GM23248 (cell line): ENCODE measurements around the gene RAI14. TPM values are rescaled to one million over a fixed set of nuclear protein-coding genes. Genes with fewer than 3 reads are reported as not detected.

ENCODE experiments used
- DNase-seq: peaks from one replicate; pipeline ENCODE4 v3.0.0-alpha.2; 2015
- H2AFZ ChIP-seq: fragments of 200-600 bp; sonication (generic); 2 replicates; pipeline ENCODE4 v1.6.1; 2016; ENCODE audit warnings: antibody characterized with exemption
- H3F3A ChIP-seq: fragments of 200-600 bp; sonication (generic); 2 replicates; pipeline ENCODE4 v1.6.1; 2016; ENCODE audit warnings: mild to moderate bottlenecking, antibody characterized with exemption, mixed run types; ENCODE audit not compliant: insufficient read depth
- H3K27ac ChIP-seq: fragments of 200-600 bp; sonication (generic); 2 replicates; pipeline ENCODE4 v1.5.1; 2016; ENCODE audit warnings: mild to moderate bottlenecking
- H3K27me3 ChIP-seq: fragments of 200-600 bp; sonication (generic); replicated peaks from 2 replicates; pipeline ENCODE4 v1.6.1; 2016; ENCODE audit warnings: mild to moderate bottlenecking; ENCODE audit not compliant: insufficient read depth
- H3K36me3 ChIP-seq: fragments of 200-600 bp; sonication (generic); 2 replicates; pipeline ENCODE4 v1.6.1; 2016; ENCODE audit warnings: low read depth, mild to moderate bottlenecking
- H3K4me1 ChIP-seq: fragments of 200-600 bp; sonication (generic); 2 replicates; pipeline ENCODE4 v1.6.1; 2016; ENCODE audit warnings: mild to moderate bottlenecking; ENCODE audit not compliant: insufficient read depth
- H3K4me2 ChIP-seq: fragments of 200-600 bp; sonication (generic); one replicate; pipeline ENCODE4 v1.6.1; 2016; ENCODE audit warnings: mild to moderate bottlenecking; ENCODE audit not compliant: unreplicated experiment
- H3K4me3 ChIP-seq: fragments of 200-600 bp; sonication (generic); 2 replicates; pipeline ENCODE4 v1.5.1; 2016; ENCODE audit warnings: mild to moderate bottlenecking
- H3K79me2 ChIP-seq: fragments of 200-600 bp; sonication (generic); 2 replicates; pipeline ENCODE4 v1.6.1; 2016; ENCODE audit warnings: mild to moderate bottlenecking; ENCODE audit not compliant: insufficient read depth
- H3K9ac ChIP-seq: fragments of 200-600 bp; sonication (generic); 2 replicates; pipeline ENCODE4 v1.6.1; 2016; ENCODE audit warnings: mild to moderate bottlenecking
- H3K9me2 ChIP-seq: fragments of 200-600 bp; sonication (generic); 2 replicates; pipeline ENCODE4 v1.6.1; 2016; ENCODE audit warnings: mixed run types, mild to moderate bottlenecking, moderate library complexity; ENCODE audit not compliant: insufficient read depth
- H3K9me3 ChIP-seq: fragments of 200-600 bp; sonication (generic); one replicate; pipeline ENCODE4 v1.6.1; 2017; ENCODE audit warnings: low read depth
- H4K20me1 ChIP-seq: fragments of 200-600 bp; sonication (generic); 2 replicates; pipeline ENCODE4 v1.6.0; 2016; ENCODE audit not compliant: insufficient read depth
- EZH2 ChIP-seq: fragments of 200-600 bp; sonication (generic); IDR thresholded peaks from 2 replicates; pipeline ENCODE4 v1.6.1; 2018; ENCODE audit warnings: antibody characterized with exemption, mild to moderate bottlenecking; ENCODE audit not compliant: insufficient read depth, poor library complexity, severe bottlenecking
- EZH2phosphoT487 ChIP-seq: fragments of 200-600 bp; sonication (generic); IDR thresholded peaks from 2 replicates; pipeline ENCODE4 v1.6.1; 2018; ENCODE audit warnings: antibody characterized with exemption, moderate library complexity, mild to moderate bottlenecking, low read depth; ENCODE audit not compliant: insufficient read depth
- WGBS, 2 experiments: methylation state at CpG; one replicate each; pipeline ENCODE4 v1.1.6; 2015 to 2017; ENCODE audit warnings: low lambda C conversion rate in 2 of 2, low coverage in 1 of 2; ENCODE audit errors: missing lambda C conversion rate in 2 of 2; 5-methylcytosine and 5-hydroxymethylcytosine counted together
- in situ Hi-C: fragments of 300-500 bp; cut with MboI; formaldehyde crosslinking; loops from 2 replicates; pipeline ENCODE4 v1.15.0; 2020
- polyA plus RNA-seq: library from polyadenylated mRNA; unstranded; fragments of >200 nt; fragmentation: Nextera tagmentation; extraction: Ambion mirVana; gene quantifications from 2 replicates; pipeline ENCODE4 v1.2.1, GENCODE V29; 2016
- total RNA-seq: library from RNA; depleted of rRNA; stranded (reverse); fragments of >200 nt; shearing (Covaris generic); gene quantifications from 2 replicates; pipeline ENCODE4 v1.2.3, GENCODE V29; 2014

The RAI14 gene
- total and polyA plus RNA-seq, 2 experiments from 2014 or later = 116 to 124 TPM

- 66 to 67% methylated on average over 5 of the region's 5 CpGs for WGBS, 2 experiments
Observed at GRCh38 chr5:34648039-34648839, 7.9 kb upstream of the RAI14 start.

GRCh38 chr5:34648840-34649158 lies 7.3 kb upstream of the RAI14 start:
- no peak for TF ChIP-seq EZH2phosphoT487
- TF ChIP-seq EZH2 = no peak
- Histone ChIP-seq H3K4me3 (no peak overlapping the region), H4K20me1 (no peaks in the 10 kb centered on the region), H3K4me2 (no peak overlapping the region), H3K27ac (no peak overlapping the region), H3K79me2 (no peaks in the 10 kb centered on the region), H3K4me1 (peaks cover 16% of the 10 kb centered on the region), H3K9ac (no peak overlapping the region), H3K9me2 (no peaks in the 10 kb centered on the region), H3K27me3 (no peaks in the 10 kb centered on the region), H3F3A (peaks cover 16% of the 10 kb centered on the region; the same call in 1 of the 2 replicates), H3K9me3 (no peaks in the 10 kb centered on the region), H2AFZ (peak overlapping the region; percentile 37; the same call in 1 of the 2 replicates), H3K36me3 (no peaks in the 10 kb centered on the region)
- WGBS, 2 experiments = 86 to 97% methylated on average over 2 of the region's 2 CpGs
- in situ Hi-C loops = no loop called here
- no peak for DNase-seq

More at GRCh38 chr5:34648039-34648839, 7.9 kb upstream of the RAI14 start:
- no peak overlapping the region for H3K4me2 ChIP-seq
- H3K4me3 ChIP-seq = no peak overlapping the region
- no peak for TF ChIP-seq EZH2
- TF ChIP-seq EZH2phosphoT487 = no peak
- peaks cover 13% of the 10 kb centered on the region for H3K4me1 ChIP-seq
- in situ Hi-C loops = no loop called here
- no peak overlapping the region for H3K27ac ChIP-seq
- no peak overlapping the region for H3K9ac ChIP-seq
- no peaks in the 10 kb centered on the region for H3K9me3 ChIP-seq
- H3K9me2 ChIP-seq = no peaks in the 10 kb centered on the region
- H3K79me2 ChIP-seq = no peaks in the 10 kb centered on the region
- H4K20me1 ChIP-seq = no peaks in the 10 kb centered on the region
- DNase-seq = no peak
- no peaks in the 10 kb centered on the region for H3K27me3 ChIP-seq
- peak overlapping the region; percentile 37; the same call in 1 of the 2 replicates for H2AFZ ChIP-seq
- H3K36me3 ChIP-seq = no peaks in the 10 kb centered on the region
- H3F3A ChIP-seq = peaks cover 11% of the 10 kb centered on the region; the same call in 1 of the 2 replicates

- Histone ChIP-seq H3K9me3 (no peaks in the 10 kb centered on the region), H3K27ac (no peak overlapping the region), H3K79me2 (no peaks in the 10 kb centered on the region), H3K27me3 (no peaks in the 10 kb centered on the region), H3K36me3 (no peaks in the 10 kb centered on the region), H3F3A (peaks cover 27% of the 10 kb centered on the region), H3K9me2 (no peaks in the 10 kb centered on the region), H3K4me2 (no peak overlapping the region), H3K4me1 (peaks cover 22% of the 10 kb centered on the region), H3K4me3 (no peak overlapping the region), H4K20me1 (no peaks in the 10 kb centered on the region), H2AFZ (no peak overlapping the region), H3K9ac (no peak overlapping the region)
- no peak for DNase-seq
- in situ Hi-C loops = no loop called here
- no peak for TF ChIP-seq EZH2phosphoT487
- TF ChIP-seq EZH2 = no peak
- WGBS, 2 experiments = 25 to 29% methylated on average over 2 of the region's 2 CpGs
Observed at GRCh38 chr5:34651791-34652190, 4.3 kb upstream of the RAI14 start.

- Histone ChIP-seq H3K4me2 (no peak overlapping the region), H3K79me2 (peaks cover 7% of the 10 kb centered on the region), H3K4me1 (peaks cover 22% of the 10 kb centered on the region), H4K20me1 (no peaks in the 10 kb centered on the region), H3K4me3 (no peak overlapping the region), H3K9me3 (no peaks in the 10 kb centered on the region), H3K27ac (no peak overlapping the region), H3K27me3 (no peaks in the 10 kb centered on the region), H3K36me3 (no peaks in the 10 kb centered on the region), H3F3A (peaks cover 29% of the 10 kb centered on the region), H3K9ac (no peak overlapping the region), H3K9me2 (no peaks in the 10 kb centered on the region), H2AFZ (no peak overlapping the region)
- DNase-seq = peak; percentile 15
- 48 to 56% methylated on average over 5 of the region's 5 CpGs for WGBS, 2 experiments
- TF ChIP-seq EZH2phosphoT487 = no peak
- TF ChIP-seq EZH2 = no peak
- in situ Hi-C loops = no loop called here
Observed at GRCh38 chr5:34652466-34652865, 3.7 kb upstream of the RAI14 start.

- peaks cover 34% of the 10 kb centered on the region for H3F3A ChIP-seq
- H3K27ac ChIP-seq = no peak overlapping the region
- peaks cover 22% of the 10 kb centered on the region for H3K4me1 ChIP-seq
- H3K9me3 ChIP-seq = no peaks in the 10 kb centered on the region
- H3K9me2 ChIP-seq = no peaks in the 10 kb centered on the region
- no peak overlapping the region for H3K4me2 ChIP-seq
- no peak for TF ChIP-seq EZH2
- TF ChIP-seq EZH2phosphoT487 = no peak
- in situ Hi-C loops = no loop called here
- peaks cover 11% of the 10 kb centered on the region for H3K79me2 ChIP-seq
- no peaks in the 10 kb centered on the region for H4K20me1 ChIP-seq
- no peaks in the 10 kb centered on the region for H3K27me3 ChIP-seq
- no peak overlapping the region for H2AFZ ChIP-seq
- H3K4me3 ChIP-seq = no peak overlapping the region
- no peaks in the 10 kb centered on the region for H3K36me3 ChIP-seq
- no peak overlapping the region for H3K9ac ChIP-seq
- peak; percentile 74 for DNase-seq
Observed at GRCh38 chr5:34652914-34653313, 3.2 kb upstream of the RAI14 start.
